Measurements from ENCODE around the gene SND1.

SND1 gene

DNA sequence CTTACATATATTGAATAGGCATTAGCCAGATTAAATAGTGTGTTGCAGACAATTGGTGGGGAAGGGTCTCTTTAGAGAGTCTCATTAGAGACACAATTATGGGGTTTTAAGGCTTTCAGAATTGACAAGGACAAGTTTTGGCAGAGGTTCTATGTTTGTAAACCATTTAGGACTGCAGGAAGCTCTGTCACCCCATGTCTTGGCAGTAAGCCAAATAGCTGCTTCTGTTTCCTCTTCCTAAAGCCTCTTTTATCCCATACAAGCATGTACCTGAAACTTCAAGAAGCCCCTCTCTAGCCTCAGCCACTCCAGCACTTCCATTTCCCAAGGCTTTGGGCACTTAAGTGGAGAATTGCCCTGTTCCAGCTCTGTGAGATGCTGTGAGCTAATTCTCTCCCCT lies 401.0 kb downstream of the SND1 start:
- TF ChIP-seq, protein P1, sequence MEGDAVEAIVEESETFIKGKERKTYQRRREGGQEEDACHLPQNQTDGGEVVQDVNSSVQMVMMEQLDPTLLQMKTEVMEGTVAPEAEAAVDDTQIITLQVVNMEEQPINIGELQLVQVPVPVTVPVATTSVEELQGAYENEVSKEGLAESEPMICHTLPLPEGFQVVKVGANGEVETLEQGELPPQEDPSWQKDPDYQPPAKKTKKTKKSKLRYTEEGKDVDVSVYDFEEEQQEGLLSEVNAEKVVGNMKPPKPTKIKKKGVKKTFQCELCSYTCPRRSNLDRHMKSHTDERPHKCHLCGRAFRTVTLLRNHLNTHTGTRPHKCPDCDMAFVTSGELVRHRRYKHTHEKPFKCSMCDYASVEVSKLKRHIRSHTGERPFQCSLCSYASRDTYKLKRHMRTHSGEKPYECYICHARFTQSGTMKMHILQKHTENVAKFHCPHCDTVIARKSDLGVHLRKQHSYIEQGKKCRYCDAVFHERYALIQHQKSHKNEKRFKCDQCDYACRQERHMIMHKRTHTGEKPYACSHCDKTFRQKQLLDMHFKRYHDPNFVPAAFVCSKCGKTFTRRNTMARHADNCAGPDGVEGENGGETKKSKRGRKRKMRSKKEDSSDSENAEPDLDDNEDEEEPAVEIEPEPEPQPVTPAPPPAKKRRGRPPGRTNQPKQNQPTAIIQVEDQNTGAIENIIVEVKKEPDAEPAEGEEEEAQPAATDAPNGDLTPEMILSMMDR (IDR thresholded peaks at IDR 0.05; ENCODE audit: insufficient read depth, low read depth, low read length, missing control alignments), result no peak
- no peak overlapping the region for H3K4me3 ChIP-seq (ENCODE audit: low read depth, low read length)
- no peak for DNase-seq (ENCODE audit: low read depth)

DNA sequence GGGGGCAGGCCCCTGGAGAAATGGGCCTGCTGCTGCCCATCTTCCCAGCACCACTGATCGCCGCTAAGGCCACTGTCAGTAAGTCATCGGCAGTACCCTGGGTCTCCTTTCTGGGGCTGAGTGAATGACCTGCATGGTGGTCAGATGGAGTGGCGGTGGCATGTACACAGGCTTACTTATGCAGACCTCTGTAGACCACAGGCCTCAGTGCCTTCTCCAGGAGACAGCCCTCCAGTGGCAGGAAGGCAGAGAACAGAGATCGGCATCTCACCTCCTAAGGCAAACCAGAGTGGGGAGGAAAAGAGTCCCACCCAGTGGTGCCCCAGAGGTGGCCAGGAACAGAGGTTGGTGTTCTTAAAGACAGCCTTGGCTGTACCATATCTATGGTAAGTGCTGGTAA lies 402.0 kb downstream of the SND1 start:
- no peak for DNase-seq (ENCODE audit: low read depth)
- H3K4me3 ChIP-seq (ENCODE audit: low read depth, low read length), result no peak overlapping the region
- TF ChIP-seq, protein P1 (IDR thresholded peaks at IDR 0.05; ENCODE audit: insufficient read depth, low read depth, low read length, missing control alignments), result no peak

DNA sequence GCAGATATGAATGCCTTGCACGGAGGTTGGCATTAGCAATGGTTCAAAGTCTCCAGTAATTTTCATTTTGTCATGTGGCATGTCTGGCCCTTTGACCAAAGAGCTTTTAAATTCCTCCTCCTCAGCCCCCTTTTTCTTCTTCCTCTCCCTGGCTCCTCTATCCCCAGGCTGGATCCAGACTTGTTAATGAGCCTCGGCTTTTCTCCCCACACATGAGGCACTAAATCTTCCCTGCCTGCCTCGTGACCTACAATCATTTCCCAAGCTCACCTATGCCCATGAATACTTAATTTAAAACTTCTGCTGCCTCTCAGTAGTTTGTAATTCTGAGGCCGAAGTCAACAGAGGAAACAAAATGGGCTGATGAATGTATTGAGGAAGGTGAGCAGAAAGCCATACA lies 402.5 kb downstream of the SND1 start:
- TF ChIP-seq, protein P1 (IDR thresholded peaks at IDR 0.05; ENCODE audit: insufficient read depth, low read depth, low read length, missing control alignments), result no peak
- no peak for DNase-seq (ENCODE audit: low read depth)
- H3K4me3 ChIP-seq (ENCODE audit: low read depth, low read length), result no peak overlapping the region

DNA sequence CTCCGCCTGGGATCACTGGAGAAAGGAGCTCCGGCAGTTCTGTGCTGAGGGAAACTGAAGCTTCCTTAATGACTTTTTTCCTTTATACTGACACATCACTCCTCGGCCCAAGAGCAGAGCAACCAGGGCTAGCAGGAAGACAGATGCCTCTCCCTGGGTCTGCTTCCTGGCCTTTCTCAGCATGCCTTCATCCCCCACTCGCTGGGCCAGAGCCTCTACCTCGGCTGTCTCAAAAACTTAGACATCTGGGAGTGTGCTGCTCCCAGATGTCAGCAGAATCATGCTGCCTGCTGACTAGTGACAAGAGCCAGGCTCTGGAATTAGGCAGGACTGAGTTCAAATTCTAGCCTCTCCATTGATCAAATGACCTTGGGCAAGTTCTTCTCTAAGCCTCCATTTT lies 403.6 kb downstream of the SND1 start:
- TF ChIP-seq, protein P1 (IDR thresholded peaks at IDR 0.05; ENCODE audit: insufficient read depth, low read depth, low read length, missing control alignments), result no peak
- H3K4me3 ChIP-seq (ENCODE audit: low read depth, low read length), result no peak overlapping the region
- DNase-seq (ENCODE audit: low read depth), result no peak

DNA sequence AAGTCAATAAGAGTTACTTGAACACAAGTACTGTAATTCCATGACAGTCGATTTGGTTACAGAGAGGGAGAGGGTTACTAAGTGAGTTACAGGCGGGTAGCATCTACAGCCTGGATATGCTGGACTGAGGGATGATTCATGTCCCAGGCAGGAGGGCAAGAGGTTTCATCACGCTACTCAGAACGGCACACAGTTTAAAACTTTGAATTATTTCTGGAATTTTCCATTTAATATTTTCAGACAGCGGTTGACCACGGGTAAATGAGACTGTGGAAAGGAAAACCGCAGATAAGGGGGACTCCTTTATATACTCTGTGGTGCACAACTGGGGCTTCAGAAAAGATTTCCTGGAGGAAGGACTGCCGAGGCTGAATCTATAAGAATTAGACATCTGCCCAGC lies 404.9 kb downstream of the SND1 start:
- no peak overlapping the region for H3K4me3 ChIP-seq (ENCODE audit: low read depth, low read length)
- no peak for DNase-seq (ENCODE audit: low read depth)
- TF ChIP-seq, protein P1 (IDR thresholded peaks at IDR 0.05; ENCODE audit: insufficient read depth, low read depth, low read length, missing control alignments), result no peak

DNA sequence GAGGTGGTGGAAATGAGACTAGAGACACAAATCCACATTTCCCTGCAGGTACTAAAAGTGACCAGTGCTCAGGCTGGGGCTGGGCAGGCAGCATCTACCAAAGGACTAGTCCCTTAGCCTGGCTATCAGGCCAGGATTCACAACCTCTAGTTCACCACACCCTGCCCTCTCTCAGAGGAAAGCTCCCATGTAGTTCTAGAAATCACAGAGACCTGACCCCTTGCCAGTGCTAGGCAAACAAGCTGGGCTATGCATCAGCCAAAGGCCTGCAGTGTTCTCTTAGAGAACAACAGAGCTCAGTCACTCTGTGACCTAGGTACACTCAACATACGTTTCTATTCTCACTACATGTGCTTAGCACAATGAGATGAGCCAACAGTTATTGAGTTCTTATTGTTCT lies 405.9 kb downstream of the SND1 start:
- TF ChIP-seq, protein P1 (IDR thresholded peaks at IDR 0.05; ENCODE audit: insufficient read depth, low read depth, low read length, missing control alignments), result no peak
- H3K4me3 ChIP-seq (ENCODE audit: low read depth, low read length), result no peak overlapping the region
- no peak for DNase-seq (ENCODE audit: low read depth)

DNA sequence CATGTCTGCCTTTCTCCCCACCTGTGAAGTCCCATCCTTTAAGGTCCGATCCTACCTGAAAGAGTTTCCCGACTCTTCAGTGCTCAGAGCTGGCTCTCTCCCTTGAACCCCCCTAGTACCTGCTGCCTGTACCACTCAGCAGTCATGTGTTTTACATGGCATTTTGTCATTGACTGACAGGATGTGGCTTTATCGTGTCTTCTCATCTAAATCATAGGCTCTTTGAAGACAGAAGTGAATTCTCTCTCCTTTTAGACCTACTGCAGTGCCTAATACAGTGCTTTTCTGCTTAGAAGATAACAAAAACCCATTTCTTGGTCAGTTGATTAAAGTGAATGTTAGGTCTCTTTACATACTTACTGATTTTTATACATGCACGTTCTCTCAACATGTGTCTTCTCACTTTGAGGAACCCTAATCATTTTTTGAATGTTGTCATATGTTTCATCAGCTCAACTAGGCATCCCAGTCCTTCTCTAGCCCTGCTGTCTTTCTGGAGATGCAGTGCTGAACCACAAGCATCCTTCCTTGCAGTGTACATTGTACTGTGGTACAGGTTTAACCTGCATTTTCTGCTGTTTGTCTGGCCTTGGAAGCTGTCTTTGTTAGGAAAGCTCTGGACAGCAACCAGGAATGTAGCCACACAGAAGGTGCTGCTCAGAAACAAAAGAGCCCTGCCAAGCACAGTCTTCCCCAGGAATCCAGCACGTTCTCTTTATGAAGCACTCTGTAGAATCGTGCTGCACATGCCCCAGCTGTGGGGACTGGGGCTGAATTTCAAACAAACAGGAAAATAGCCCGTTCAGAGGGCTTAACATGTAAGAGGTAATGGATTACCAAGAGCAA lies 407.4 kb downstream of the SND1 start:
- H3K4me3 ChIP-seq (ENCODE audit: low read depth, low read length), result no peak overlapping the region
- no peak for DNase-seq (ENCODE audit: low read depth)
- TF ChIP-seq, protein P1 (IDR thresholded peaks at IDR 0.05; ENCODE audit: insufficient read depth, low read depth, low read length, missing control alignments), result no peak
